HG02759 (cell line): ENCODE data around the gene USH1C.

ENCODE experiments used
- ATAC-seq: cut with Tn5 transposase; IDR thresholded peaks from one replicate; pipeline ENCODE4 v1.9.1; 2021; ENCODE audit warnings: mild to moderate bottlenecking, moderate library complexity; ENCODE audit not compliant: unreplicated experiment

USH1C gene

DNA sequence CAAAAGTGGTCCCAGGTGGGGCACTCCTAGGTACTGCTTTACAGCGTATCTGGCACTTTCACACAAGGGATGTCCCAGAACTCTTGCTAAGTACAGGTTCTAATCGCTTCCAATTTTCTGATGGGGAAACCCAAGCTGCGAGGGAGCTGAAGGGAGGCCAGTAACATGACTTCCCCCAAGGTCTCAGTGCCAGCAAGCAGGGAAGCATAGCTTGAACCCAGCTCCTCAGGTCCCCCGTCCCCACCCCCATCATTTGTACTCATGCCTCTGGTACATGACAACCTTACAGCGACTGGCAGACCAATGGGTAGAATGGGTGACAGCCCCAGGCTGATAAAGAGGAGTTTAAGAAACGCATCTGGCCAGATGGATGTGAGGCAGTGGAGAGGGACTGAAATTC lies 66.9 kb downstream of the USH1C start:
- no peak for ATAC-seq

- no peak for ATAC-seq
Observed at GRCh38 chr11:17477084-17477333, 67.2 kb downstream of the USH1C start.

- ATAC-seq, result no peak
Observed at GRCh38 chr11:17476317-17477083, 67.7 kb downstream of the USH1C start, which contains the start of gene ABCC8. Gene ABCC8 (minus strand): TSS chr11:17476845. CDS start chr11:17476776, 69 bp downstream.

- no peak for ATAC-seq
Observed at GRCh38 chr11:17475666-17476316, 68.4 kb downstream of the USH1C start.

- no peak for ATAC-seq
Observed at GRCh38 chr11:17473071-17473744, 71.0 kb downstream of the USH1C start.

GRCh38 chr11:17472467-17472866 lies 71.7 kb downstream of the USH1C start:
- ATAC-seq, result no peak

GRCh38 chr11:17471501-17471900 lies 72.7 kb downstream of the USH1C start:
- ATAC-seq, result no peak

- no peak for ATAC-seq
Observed at GRCh38 chr11:17469998-17470397, 74.2 kb downstream of the USH1C start.

DNA sequence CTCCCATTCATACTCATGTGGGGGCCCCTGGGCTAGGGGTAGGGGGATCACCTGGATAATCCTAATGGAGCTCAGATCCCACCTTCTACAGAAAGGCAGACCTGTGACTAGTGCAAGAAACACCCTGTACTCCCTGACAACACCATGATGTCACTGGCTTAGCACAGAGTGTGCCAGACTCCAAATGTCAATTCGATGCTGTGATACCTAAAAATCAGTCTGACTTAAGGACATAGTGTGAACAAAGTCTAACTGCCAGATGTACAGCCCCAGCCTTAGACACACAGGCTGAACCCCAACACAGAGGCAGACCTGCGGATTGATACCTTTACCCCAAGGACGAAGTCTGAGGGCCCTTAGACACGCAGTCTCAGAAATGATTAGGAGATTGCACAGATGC lies 76.1 kb downstream of the USH1C start:
- no peak for ATAC-seq

DNA sequence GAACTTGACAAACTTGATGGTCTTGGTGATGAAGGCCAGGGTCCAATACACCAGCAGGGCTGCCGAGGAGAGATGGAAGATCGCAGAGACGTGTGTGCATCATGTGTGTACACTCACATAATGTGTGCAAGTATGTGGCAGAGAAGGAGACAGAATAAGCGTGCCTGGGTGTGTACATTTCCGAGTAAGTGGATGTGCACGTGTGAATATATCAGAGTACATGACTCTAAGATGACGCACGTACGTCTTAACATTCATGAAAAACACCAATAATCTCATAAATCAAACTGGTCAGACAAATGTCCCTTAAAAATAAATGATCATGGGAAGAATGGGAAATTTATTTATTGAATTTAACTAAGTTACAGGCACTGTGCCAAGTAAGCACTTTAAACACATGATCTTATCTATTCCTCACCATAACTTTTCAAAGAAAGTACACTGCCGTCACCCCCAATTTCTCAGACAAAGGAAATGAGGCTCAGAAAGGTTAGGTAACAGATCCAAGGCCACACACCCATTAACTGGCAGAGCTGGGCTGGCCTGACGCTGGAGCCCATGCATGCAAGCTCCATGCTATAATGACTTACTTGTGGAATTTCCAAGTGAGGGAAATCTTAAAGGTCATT lies 80.6 kb downstream of the USH1C start:
- no peak for ATAC-seq

- ATAC-seq, result no peak
Observed at GRCh38 chr11:17462940-17463339, 81.3 kb downstream of the USH1C start.

DNA sequence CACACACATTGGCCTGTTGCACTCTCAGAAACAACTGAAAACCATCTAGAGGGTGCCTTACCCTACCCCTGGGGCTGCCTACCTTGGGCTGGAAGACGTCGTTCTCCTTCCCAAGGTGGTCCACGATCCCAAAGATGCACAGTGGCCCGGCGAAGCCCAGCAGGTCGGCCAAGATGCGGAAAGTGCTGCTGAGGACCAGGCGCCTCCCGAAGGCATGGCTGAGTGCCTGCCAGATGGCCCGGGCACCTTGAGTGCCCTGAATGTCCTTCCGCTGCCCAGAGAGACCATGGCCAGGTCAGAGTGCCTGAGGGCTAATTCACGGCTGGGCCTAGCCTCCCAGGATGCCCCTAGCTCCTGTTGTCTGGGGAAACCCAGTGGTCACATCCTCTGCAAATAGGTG lies 83.8 kb downstream of the USH1C start:
- no peak for ATAC-seq

DNA sequence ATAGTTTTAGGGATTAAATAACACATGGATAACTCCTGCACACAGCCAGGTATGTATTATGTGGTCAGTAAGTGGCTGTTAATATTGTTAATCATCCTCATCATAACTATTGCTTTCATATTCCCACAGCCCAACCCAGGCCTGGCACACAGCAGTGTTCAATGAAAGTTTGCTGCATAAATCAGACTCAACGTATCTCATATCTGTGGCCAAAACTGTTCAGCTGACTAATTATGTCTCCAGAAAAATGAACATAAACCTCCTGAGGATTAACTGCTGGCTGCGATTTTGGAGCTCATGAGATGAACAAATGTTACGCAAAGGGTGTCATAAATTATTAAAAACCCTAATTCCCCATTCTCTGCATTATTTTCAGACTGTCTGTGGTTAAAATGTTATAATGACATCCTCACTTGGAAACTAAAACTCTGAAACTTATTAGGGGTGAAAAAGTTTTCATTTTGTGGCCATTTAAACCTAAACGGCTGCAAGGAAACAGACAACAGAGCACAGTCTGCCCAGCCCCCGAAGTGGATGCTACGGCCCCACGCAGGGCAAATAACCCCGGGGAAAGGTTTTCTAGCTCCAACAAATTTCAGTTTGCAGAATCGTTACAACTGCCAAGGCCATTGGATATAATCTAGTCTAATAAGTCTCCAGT lies 84.8 kb downstream of the USH1C start:
- no peak for ATAC-seq

- ATAC-seq, result no peak
Observed at GRCh38 chr11:17458268-17458667, 85.9 kb downstream of the USH1C start.

- ATAC-seq, result no peak
Observed at GRCh38 chr11:17457396-17458173, 86.6 kb downstream of the USH1C start.

DNA sequence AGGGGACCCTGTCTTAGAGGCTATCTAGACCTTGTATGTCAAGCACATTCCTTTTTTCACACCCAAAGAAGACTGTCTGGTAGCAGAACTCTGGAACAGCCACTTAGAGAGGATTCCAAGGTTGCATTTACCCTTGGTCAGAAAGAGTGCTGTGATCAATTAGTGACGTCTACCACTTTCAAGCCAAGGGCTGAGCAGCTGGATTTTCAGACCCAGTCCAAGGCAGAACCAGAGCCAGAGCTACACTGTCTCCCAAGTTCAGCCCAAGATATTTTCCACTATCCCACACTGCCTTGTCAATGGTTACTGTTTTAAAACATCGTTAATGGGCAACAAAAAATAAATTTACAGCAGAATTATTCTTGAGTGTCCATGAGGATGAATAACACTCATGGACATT lies 91.5 kb downstream of the USH1C start:
- ATAC-seq, result no peak

- no peak for ATAC-seq
Observed at GRCh38 chr11:17449158-17449557, 95.1 kb downstream of the USH1C start.

DNA sequence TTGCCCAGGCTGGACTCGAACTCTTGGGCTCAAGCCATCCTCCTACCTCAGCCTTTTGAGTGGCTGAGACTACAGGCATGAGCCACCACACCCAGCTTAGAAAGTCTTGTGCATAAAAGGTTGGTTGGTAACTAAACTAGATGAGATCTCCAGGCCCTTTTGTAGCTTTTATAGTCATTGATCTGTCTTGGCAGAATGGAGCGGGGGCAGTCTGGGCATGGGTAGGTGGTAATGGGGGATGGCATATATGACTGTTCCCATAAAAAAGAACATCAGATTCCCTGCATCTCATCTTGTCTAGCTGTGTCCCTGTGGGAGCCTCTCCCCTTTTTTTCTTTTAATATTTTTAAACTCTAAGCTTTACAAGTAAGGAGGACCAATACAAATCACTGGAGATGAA lies 97.7 kb downstream of the USH1C start:
- ATAC-seq, result no peak

GRCh38 chr11:17445240-17445795 lies 98.9 kb downstream of the USH1C start:
- ATAC-seq, result no peak
